GM15510 (cell line): ENCODE data around the gene PDIA5.

Experiments used
- POLR2A ChIP-seq: IDR thresholded peaks from 3 replicates; pipeline ENCODE4 v1.6.1; 2011; ENCODE audit warnings: borderline replicate concordance; ENCODE audit not compliant: insufficient read length; ENCODE audit errors: extremely low read depth

PDIA5 gene

DNA sequence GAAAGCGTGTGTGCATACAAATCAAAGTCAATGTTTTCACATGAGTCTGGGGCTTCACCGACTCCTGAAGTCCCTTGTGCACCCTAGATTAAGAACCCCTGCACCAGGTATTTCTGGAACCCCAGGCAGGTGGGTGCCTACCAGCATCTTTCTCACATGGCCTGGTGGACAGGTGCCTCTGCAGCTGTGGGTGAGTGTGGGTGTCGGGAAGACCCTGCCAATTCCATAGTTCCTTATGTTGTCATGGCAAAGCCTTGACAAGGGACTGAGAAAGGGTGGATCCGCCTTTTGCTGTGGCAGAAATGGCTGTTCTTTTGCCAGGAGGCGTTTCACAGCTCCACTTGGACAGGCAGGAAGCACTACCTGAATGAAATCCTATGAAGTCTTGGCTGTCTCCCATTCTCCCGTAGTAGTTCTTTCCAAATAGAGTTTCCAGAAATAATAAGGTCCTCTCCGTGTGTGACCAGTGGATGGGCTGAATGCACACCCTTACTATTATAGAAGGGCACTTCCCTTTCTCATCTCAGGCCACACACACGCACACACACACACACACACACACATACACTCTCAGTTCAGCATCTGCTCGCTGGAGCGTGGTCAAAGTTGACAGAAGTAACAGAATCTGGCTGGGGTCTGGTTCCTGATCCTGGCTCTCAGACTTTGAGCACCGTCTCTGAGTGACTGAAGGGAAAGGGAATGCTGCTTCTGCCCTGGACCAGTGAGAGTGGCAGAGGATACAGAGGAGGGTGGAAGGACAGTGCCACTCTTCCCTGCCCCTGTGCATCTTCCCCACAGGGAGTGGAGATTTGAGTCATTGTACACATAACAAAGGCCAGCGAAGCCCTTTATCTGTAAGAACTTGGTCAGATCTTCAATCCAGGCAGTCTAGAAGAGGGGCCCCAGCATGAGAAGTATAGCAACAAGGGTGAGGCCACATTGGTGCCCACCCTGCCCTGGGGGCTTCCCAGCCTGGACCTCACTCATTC, 38.7 kb downstream of the PDIA5 start:
- TF ChIP-seq POLR2A, result no peak

DNA sequence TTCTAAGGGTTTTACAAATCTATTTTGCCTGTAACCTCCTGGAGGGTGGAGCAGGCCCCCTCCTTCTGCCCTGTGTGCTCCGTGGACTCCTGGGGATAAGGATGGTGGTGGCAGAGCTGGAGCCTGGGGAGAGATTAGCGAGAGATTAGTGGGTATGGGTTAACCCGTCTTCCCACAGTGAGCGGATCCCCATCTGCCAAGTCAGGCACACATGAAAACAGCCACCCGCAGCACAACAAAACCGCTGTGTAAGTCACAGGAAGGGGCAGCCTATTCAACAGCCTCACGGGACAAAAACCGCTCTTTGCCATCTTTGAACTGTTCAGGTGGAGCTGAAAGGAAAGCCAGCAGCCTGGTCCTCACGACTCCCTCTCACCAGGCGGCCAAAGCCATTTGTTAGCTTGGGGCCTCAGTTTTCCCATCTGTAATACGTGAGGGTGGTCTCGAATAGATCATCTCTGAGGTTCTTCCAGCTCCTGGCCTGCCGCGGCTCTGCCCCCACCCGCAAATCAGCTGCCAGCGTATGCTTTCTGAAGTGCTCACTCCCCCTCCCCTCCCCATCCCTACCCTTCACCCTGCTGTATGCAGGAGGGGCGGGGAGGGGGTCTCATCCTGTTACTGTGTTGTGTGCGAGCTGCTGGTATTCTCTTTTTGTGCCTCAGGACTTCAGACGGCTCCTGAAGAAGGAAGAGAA, 43.6 kb downstream of the PDIA5 start:
- TF ChIP-seq POLR2A, result no peak

DNA sequence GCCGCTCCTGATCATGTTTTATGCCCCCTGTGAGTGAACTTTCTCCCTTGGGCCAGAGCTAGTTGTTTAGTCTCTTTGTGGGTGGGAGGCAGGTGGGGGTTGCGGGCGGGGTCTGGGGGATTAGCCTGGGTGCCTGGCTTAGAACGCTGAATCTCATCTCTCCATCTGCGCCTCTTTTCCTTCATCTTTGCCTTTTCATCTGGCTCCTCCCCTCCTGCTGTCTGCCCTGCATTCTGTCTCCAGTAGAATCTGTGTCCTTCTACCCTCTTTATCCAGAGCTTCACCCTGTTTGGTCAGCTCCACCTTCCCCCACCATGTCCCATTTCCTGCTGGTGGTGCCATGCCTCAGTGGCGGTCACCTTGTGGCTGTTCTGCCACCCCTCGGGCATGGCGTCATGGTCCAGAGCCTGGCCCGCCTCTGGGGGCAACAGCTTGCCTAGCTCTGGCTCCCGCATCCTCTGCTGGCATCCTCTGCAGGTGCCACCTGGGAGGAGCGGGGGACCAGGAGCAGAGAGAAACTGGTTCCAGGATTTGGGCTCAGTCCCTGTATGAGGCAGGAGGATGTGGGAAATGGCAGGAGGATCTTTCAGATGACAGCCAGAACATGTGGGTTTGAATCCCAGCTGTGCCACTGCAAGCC, 44.3 kb downstream of the PDIA5 start:
- no peak for TF ChIP-seq POLR2A

DNA sequence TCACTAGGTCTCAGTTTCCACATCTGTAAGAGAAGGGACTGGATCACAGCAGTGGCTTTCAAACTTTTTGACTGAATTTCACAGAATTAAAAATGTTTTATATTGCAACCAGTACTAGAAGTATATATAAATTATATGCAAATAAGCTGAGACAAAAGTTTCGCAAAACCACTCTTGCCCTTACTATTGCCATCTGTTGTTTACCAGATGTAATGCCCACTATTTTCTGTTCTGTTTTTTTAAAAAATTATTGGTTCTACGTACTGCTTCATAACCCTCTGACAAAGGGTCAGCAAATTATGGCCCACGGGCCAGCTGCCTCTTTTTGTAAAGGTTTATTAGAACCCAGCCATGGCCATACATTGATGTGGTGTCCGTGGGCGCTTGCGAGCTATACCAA, 44.8 kb downstream of the PDIA5 start:
- no peak for TF ChIP-seq POLR2A

DNA sequence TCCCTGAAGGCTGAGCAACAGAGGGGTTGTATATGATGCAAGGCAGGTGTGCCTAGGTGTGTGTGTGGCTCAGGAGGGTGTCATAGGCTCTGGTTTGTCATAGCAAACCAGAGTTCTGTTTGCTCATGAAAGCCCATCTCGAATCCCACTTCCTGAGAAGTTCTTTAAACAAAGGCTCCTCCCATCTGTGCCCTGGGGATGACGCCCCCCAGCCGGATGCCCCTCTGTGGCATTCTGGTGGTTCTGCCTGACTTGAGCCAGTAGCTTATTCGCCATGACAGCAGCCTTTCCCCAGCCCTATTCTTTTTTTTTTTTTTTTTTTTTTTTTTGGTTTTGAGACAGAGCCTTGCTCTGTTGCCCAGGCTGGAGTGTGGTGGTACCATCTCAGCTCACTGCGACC, 45.4 kb downstream of the PDIA5 start:
- no peak for TF ChIP-seq POLR2A

DNA sequence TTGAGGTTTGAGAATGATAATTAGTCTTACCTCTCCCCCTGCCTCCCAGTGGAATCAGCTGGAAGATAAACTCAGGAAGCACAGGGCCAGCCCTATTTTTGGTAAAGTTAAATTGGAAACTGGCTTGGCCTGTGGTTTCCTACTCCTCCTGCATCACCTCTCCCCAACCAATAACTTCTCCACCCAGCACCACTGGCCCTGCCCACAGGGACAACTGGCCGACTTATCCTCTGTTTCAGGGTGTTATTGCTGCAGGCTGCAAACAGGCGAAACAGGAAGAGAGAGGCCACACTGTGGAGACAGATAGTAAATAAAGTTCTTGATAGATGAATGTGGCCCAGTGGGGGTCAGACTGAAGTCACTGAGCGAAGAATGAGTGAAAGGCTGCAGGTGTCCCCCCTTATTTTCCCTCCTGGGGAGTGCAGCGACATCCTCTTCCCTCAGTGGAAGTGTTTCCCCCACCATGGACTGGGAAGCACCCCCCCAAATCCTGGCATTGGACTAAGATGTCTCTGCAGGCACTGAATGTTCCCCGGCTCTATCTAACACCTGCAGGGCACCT, 47.1 kb downstream of the PDIA5 start:
- no peak for TF ChIP-seq POLR2A

DNA sequence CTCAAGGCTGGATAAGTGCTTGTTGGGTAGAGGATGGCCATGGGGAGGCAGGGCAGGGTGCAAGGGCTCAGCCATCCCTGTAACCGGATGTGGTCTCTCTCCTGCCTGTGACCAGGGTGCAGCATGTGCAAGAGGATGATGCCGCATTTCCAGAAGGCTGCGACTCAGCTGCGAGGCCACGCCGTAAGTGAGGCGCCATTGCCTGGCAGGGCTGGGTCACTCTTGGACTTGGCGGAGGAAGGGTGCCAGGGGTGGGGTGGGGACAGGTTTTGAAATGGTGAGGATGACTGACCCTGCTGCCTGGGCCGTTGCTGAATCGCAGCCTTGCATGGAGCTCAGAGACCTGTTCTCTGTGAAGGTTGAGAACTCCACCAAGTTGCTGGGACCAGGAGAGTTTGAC, 49.3 kb downstream of the PDIA5 start:
- no peak for TF ChIP-seq POLR2A

DNA sequence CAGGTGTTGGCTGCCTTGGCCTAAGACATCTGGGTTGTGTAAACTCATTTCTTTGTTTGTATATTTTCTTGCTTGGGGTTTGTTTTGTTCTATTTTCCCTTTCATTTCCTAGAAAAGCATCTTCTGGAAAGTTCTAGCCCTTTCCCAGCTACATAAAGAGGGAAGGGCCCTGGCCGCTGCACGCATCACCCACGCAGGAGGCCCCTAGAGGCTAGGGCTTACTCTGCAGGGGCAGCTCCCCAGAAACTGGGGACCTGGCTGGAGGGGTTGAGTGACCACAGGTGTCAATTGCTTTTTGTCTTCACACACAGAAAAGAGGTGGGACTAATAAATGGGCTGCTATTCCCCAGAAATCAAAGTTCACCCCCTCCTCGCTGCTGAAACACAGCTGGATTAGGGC, 52.6 kb downstream of the PDIA5 start:
- TF ChIP-seq POLR2A, result no peak

DNA sequence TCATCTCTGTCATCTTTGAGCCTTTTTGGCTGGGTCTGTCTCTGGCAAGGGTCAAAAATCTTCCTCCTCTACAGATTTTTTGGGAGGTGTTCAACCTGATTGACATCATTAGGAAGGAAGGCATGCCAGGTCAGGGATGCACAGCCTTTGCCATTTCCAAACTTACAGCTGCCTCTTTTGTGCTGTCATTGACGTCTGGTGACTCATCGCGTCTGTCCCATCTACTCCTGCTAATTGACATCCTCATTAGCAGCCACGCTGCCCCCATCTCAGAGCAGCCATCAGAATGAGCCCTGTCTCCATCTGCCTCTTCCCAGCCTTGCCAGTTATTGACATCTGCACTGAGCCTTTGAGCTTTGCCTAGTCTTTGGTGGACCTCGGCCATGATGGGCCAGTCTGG, 53.0 kb downstream of the PDIA5 start:
- TF ChIP-seq POLR2A, result no peak

DNA sequence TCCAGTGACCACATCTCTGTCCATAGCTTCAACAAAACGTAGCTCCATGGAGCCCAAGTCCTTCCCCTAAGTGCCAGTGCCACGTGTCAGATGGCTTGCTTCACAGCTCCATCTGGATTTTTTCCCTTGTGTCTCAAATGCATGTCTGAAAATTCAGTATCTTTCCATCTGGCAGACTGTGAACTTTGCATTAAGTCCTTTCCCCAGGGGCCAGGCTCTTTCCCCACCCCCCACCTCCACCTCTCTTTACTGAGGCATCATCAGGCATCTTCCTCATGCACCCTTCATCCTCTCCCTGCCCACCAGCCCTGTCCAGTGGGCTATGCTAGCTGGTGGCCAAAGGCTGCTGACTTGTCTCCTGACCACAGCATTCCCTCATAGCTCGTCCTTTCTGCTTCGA, 53.7 kb downstream of the PDIA5 start:
- no peak for TF ChIP-seq POLR2A

DNA sequence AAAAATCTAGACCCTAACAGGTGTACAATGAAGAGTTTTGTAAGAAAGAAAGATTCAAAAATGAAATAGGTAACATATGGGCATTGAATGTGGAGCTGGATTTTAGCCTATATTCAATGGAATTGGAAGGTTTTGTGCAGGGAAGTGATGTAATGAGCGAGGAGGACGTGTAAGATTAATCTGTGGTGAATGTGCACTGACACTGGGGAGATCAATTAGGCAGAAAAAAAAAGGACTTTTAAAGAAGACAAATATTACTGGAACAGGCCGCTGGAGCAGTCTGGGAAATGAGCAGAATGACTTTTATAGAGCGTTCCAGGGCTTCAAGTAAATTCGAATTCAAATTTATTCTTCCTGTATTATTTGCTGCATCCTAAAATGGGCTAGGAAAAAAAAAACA, 55.2 kb downstream of the PDIA5 start:
- no peak for TF ChIP-seq POLR2A

DNA sequence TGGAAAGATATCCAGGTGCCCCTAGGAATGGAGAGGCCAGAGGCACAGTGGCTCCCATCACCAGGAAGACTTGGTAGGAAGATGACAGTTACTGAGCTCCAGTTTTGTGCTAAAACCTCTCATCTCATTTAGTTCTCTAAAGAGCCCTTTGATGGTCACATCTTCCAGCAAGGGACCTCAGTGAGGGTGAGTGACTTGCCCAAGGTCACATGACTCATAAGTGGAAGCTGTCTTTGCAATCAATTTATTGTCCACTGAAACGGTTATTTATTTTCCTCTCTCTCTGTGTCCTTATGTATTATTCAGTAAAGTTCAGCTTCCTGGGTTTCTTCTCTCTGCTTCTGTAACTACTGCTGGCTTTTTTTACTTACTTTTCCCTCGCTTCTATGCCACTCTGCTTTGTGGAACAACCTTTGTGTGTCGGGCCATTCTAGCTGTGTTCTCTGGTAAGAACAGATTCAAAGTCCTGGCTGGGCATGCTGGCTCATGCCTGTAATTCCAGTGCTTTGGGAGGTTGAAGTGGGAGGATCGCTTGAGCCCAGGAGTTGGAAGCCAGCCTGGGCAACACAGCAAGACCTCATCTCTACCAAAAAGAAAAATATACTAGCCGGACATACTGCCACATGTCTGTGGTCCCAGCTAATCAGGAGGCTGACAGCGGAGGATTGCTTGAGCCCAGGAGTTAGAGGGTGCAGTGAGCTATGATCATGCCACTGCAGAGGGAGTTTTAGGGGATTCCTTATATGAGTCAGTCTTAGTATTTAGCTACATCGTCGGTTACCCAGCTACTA, 55.9 kb downstream of the PDIA5 start:
- TF ChIP-seq POLR2A, result no peak

DNA sequence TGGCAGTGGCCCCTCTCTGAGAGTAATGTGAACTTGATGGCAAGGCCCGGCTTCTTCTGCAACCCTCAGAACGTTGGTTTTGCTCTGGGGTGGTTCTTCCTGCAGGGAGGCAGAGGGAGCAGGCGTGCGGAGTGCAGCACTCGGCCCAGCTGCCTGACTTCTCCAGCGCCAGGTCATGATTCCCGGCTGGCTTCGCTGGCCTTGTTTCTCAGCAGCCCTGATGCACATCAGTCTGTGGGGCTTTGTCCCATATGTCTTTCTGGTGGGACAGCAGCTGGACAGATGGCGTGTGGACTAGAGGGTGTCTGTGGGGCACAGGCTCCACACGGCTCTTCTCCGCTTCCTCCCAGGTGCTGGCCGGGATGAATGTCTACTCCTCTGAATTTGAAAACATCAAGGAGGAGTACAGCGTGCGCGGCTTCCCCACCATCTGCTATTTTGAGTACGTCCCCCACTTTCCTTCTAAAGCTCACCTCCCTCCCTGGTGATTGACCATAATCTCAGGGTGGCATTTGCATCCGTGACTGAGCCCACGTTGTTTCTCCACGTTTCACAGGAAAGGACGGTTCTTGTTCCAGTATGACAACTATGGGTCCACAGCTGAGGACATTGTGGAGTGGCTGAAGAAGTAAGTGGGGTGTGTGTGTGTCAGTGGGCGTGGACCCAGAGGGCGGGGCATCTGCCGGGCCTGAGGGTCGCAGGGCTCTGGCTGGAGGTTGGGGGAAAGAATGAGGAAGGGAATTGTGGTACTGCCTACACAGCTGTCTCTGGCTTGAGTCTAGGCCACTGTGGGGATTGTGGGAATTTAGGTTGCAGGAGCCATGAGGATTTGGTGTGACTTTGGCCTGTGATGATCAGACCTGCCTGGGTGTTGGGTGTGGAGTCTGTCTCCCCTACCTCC, 57.1 kb downstream of the PDIA5 start:
- TF ChIP-seq POLR2A, result no peak
